ENCODE results near the gene UPP2. TPM values are rescaled to one million over a fixed set of nuclear protein-coding genes. Genes with fewer than 3 reads are reported as not detected.

Gene UPP2
- polyA plus RNA-seq, 1 donor from 2014 or later: 0.12 TPM

DNA sequence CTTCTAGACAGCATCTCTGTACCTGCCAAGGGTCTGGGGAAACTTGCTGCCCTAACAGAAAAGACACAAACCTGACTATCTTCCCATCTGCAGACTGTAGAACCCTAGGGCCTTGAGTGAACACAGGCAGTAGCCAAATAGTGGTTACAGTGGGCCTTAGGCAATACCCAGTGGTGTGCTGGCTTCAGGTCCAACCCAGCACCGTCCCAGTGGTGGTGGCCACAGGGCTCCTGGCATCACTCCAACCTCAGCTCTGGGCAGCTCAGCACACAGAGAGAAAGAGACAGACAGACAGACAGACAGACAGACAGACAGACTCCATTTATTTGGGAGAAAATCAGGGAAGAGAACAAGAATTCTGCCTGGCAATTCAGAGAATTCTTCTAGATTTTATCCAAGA, 29.3 kb upstream of the UPP2 start:
- no peak overlapping the region for H2AFZ ChIP-seq (ENCODE audit: low read depth, low read length)
- H3K27ac ChIP-seq (ENCODE audit: low read length): no peak overlapping the region
- H3K9me3 ChIP-seq (ENCODE audit: low read length): no peaks in the 10 kb centered on the region
- H3F3A ChIP-seq (ENCODE audit: insufficient read depth, low read length, poor library complexity, severe bottlenecking): no peaks in the 10 kb centered on the region
- H3K9me2 ChIP-seq (ENCODE audit: insufficient read depth, low read length): no peaks in the 10 kb centered on the region
- no peak overlapping the region for H3K4me2 ChIP-seq (ENCODE audit: low read length)
- no peaks in the 10 kb centered on the region for H4K20me1 ChIP-seq (ENCODE audit: insufficient read depth)
- H3K9ac ChIP-seq (ENCODE audit: low read length): no peak overlapping the region
- no peak overlapping the region for H3K4me3 ChIP-seq (ENCODE audit: low read length)
- H3K79me2 ChIP-seq (replicated peaks; ENCODE audit: insufficient read depth, low read length): no peaks in the 10 kb centered on the region
- no peaks in the 10 kb centered on the region for H3K27me3 ChIP-seq (ENCODE audit: insufficient read depth, low read depth, low read length)
- H3K36me3 ChIP-seq (ENCODE audit: insufficient read depth, low read length): no peaks in the 10 kb centered on the region
- TF ChIP-seq REST (IDR thresholded peaks at IDR 0.05; ENCODE audit: borderline replicate concordance): no peak
- no peak for TF ChIP-seq EP300 (conservative IDR thresholded peaks at IDR 0.05; ENCODE audit: poor library complexity, severe bottlenecking)
- TF ChIP-seq MXI1 (conservative IDR thresholded peaks at IDR 0.05; ENCODE audit: poor library complexity, severe bottlenecking): no peak
- TF ChIP-seq SMC3 (conservative IDR thresholded peaks at IDR 0.05; ENCODE audit: poor library complexity): no peak

GRCh38 chr2:158079672-158080071, 22.0 kb upstream of the UPP2 start:
- no peaks in the 10 kb centered on the region for H3K27me3 ChIP-seq (ENCODE audit: insufficient read depth, low read depth, low read length)
- H3K4me3 ChIP-seq (ENCODE audit: low read length): no peak overlapping the region
- no peaks in the 10 kb centered on the region for H3K36me3 ChIP-seq (ENCODE audit: insufficient read depth, low read length)
- no peak overlapping the region for H2AFZ ChIP-seq (ENCODE audit: low read depth, low read length)
- no peaks in the 10 kb centered on the region for H4K20me1 ChIP-seq (ENCODE audit: insufficient read depth)
- H3K9me2 ChIP-seq (ENCODE audit: insufficient read depth, low read length): no peaks in the 10 kb centered on the region
- H3K9ac ChIP-seq (ENCODE audit: low read length): no peak overlapping the region
- no peak for TF ChIP-seq SMC3 (conservative IDR thresholded peaks at IDR 0.05; ENCODE audit: poor library complexity)
- TF ChIP-seq TAF1 (IDR thresholded peaks at IDR 0.05; ENCODE audit: low read depth): no peak
- TF ChIP-seq POLR2AphosphoS5 (IDR thresholded peaks at IDR 0.05): peak; percentile 24
- peak; percentile 59 for TF ChIP-seq EP300 (conservative IDR thresholded peaks at IDR 0.05; ENCODE audit: poor library complexity, severe bottlenecking)
- H3K79me2 ChIP-seq (replicated peaks; ENCODE audit: insufficient read depth, low read length): no peaks in the 10 kb centered on the region
- H3K9me3 ChIP-seq (ENCODE audit: low read length): no peaks in the 10 kb centered on the region
- no peaks in the 10 kb centered on the region for H3F3A ChIP-seq (ENCODE audit: insufficient read depth, low read length, poor library complexity, severe bottlenecking)
- peak overlapping the region; percentile 18 for H3K4me2 ChIP-seq (ENCODE audit: low read length)
- H3K27ac ChIP-seq (ENCODE audit: low read length): no peak overlapping the region

GRCh38 chr2:158088093-158088492, 13.6 kb upstream of the UPP2 start:
- H3K4me3 ChIP-seq (ENCODE audit: low read length): no peak overlapping the region
- no peaks in the 10 kb centered on the region for H3K79me2 ChIP-seq (replicated peaks; ENCODE audit: insufficient read depth, low read length)
- H3F3A ChIP-seq (ENCODE audit: insufficient read depth, low read length, poor library complexity, severe bottlenecking): no peaks in the 10 kb centered on the region
- H3K9ac ChIP-seq (ENCODE audit: low read length): no peak overlapping the region
- no peaks in the 10 kb centered on the region for H3K27me3 ChIP-seq (ENCODE audit: insufficient read depth, low read depth, low read length)
- no peak overlapping the region for H3K27ac ChIP-seq (ENCODE audit: low read length)
- H3K4me2 ChIP-seq (ENCODE audit: low read length): no peak overlapping the region
- H4K20me1 ChIP-seq (ENCODE audit: insufficient read depth): no peaks in the 10 kb centered on the region
- H3K36me3 ChIP-seq (ENCODE audit: insufficient read depth, low read length): no peaks in the 10 kb centered on the region
- no peak overlapping the region for H2AFZ ChIP-seq (ENCODE audit: low read depth, low read length)
- H3K9me2 ChIP-seq (ENCODE audit: insufficient read depth, low read length): no peaks in the 10 kb centered on the region
- TF ChIP-seq POLR2AphosphoS5 (IDR thresholded peaks at IDR 0.05) (no peak), EP300 (conservative IDR thresholded peaks at IDR 0.05; ENCODE audit: poor library complexity, severe bottlenecking) (no peak), SMC3 (conservative IDR thresholded peaks at IDR 0.05; ENCODE audit: poor library complexity) (no peak), RAD21 (conservative IDR thresholded peaks at IDR 0.05) (no peak), EZH2 (IDR thresholded peaks at IDR 0.05; ENCODE audit: borderline replicate concordance, insufficient read depth, low read length, poor library complexity, severe bottlenecking) (no peak), REST (IDR thresholded peaks at IDR 0.05; ENCODE audit: borderline replicate concordance) (no peak), TAF1 (IDR thresholded peaks at IDR 0.05; ENCODE audit: low read depth) (no peak), MXI1 (conservative IDR thresholded peaks at IDR 0.05; ENCODE audit: poor library complexity, severe bottlenecking) (no peak)
- TF ChIP-seq, protein P1, sequence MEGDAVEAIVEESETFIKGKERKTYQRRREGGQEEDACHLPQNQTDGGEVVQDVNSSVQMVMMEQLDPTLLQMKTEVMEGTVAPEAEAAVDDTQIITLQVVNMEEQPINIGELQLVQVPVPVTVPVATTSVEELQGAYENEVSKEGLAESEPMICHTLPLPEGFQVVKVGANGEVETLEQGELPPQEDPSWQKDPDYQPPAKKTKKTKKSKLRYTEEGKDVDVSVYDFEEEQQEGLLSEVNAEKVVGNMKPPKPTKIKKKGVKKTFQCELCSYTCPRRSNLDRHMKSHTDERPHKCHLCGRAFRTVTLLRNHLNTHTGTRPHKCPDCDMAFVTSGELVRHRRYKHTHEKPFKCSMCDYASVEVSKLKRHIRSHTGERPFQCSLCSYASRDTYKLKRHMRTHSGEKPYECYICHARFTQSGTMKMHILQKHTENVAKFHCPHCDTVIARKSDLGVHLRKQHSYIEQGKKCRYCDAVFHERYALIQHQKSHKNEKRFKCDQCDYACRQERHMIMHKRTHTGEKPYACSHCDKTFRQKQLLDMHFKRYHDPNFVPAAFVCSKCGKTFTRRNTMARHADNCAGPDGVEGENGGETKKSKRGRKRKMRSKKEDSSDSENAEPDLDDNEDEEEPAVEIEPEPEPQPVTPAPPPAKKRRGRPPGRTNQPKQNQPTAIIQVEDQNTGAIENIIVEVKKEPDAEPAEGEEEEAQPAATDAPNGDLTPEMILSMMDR (IDR thresholded peaks at IDR 0.05; ENCODE audit: poor library complexity, severe bottlenecking): no peak
- H3K9me3 ChIP-seq (ENCODE audit: low read length): no peaks in the 10 kb centered on the region
